Dendritic cell treated with granulocyte-macrophage colony-stimulating factor and Interleukin-4, amounts not matched to agents 40 ng/mL and 50 ng/mL, for 4 days (primary cell): ENCODE results near the gene ENAH.
"Not testable (repeated sequence)": the region's sequence is repeated elsewhere in the genome, so short reads cannot be mapped to it uniquely, and the experiment has no call there.

ENCODE experiments used
- H3K27ac Mint-ChIP-seq: one replicate; pipeline ENCODE4 v1.8.0; 2022; ENCODE audit warnings: mild to moderate bottlenecking, mixed read lengths
- H3K27me3 Mint-ChIP-seq: one replicate; pipeline ENCODE4 v1.8.0; 2022; ENCODE audit warnings: mild to moderate bottlenecking, mixed read lengths
- H3K36me3 Mint-ChIP-seq: one replicate; pipeline ENCODE4 v1.8.0; 2022; ENCODE audit warnings: low read depth, mixed read lengths
- H3K4me1 Mint-ChIP-seq: one replicate; pipeline ENCODE4 v1.8.0; 2022; ENCODE audit warnings: low read depth, mixed read lengths
- H3K4me3 Mint-ChIP-seq: one replicate; pipeline ENCODE4 v1.8.0; 2022; ENCODE audit warnings: mild to moderate bottlenecking, moderate library complexity, mixed read lengths
- H3K9me3 Mint-ChIP-seq: one replicate; pipeline ENCODE4 v1.8.0; 2022; ENCODE audit warnings: mixed read lengths
- intact Hi-C: fragments of 100-400 bp; cut with micrococcal nuclease; formaldehyde crosslinking; loops from one replicate; pipeline ENCODE4 v1.15.0; 2022

ENAH gene

DNA sequence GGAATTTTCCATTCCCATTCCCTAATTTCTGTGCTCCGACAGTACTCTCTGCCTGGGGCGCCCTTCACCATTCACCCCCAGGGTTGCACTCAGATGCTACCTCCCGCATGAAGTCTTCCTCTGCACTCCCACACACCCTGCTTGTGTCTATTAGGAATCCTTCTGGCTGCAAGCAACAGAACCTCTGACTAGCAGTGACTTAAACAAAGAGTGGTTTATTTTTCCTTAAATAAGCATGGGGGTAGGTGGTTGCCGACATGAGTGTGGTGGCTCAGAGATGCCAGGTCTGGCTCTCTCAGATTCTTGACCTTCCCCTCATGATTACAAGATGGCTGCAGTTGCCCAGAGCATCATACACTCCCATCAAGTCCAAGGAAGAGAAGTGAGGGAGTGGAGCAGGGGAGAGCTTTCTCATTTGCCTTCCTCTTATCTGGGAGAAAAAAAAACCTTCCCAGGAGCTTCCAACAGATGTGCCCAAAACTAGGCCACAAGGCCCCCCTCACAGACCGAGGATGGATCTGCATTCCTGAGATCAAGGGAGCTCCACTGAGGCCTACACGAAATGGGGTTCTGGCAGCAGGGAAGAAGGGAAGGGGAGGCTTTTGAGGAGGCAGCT, 175.5 kb downstream of the ENAH start:
- Mint-ChIP-seq H3K27me3 (peaks cover 10% of the 10 kb centered on the region), H3K4me1 (peaks cover 32% of the 10 kb centered on the region), H3K4me3 (no peak overlapping the region), H3K27ac (peak overlapping the region; percentile 21), H3K36me3 (no peaks in the 10 kb centered on the region), H3K9me3 (peaks cover 8% of the 10 kb centered on the region)
- intact Hi-C loops: no loop called here

GRCh38 chr1:225476538-225476988, 176.4 kb downstream of the ENAH start:
- Mint-ChIP-seq H3K36me3 (no peaks in the 10 kb centered on the region), H3K27ac (no peak overlapping the region), H3K9me3 (peaks cover 8% of the 10 kb centered on the region), H3K4me1 (peaks cover 32% of the 10 kb centered on the region), H3K27me3 (peaks cover 9% of the 10 kb centered on the region), H3K4me3 (no peak overlapping the region)
- intact Hi-C loops: no loop called here

DNA sequence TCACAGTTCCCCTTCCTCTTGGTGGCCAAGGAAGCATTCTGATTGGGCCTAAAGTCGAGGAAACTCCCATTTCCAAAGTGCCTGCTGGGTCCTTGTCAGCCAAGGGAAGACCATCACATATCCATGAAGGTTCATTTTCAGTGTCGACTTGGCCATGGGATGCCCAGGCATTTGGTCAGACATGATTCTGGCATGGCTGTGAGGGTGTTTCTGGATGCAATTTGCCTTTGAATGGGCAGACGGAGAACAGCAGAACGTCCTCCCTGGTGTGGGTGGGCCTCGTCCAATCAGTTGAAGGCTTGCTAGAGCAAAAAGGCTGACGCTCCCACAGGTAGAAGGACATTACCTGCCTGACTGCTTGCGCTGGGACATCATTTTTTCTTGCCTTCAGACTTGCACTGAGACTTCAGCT, 176.8 kb downstream of the ENAH start:
- no peak overlapping the region for H3K27ac Mint-ChIP-seq
- no peaks in the 10 kb centered on the region for H3K36me3 Mint-ChIP-seq
- intact Hi-C loops: no loop called here
- H3K4me3 Mint-ChIP-seq: no peak overlapping the region
- H3K9me3 Mint-ChIP-seq: peaks cover 8% of the 10 kb centered on the region
- H3K4me1 Mint-ChIP-seq: peaks cover 32% of the 10 kb centered on the region
- peaks cover 9% of the 10 kb centered on the region for H3K27me3 Mint-ChIP-seq

GRCh38 chr1:225474986-225475820, 177.7 kb downstream of the ENAH start:
- no peak overlapping the region for H3K4me3 Mint-ChIP-seq
- H3K27me3 Mint-ChIP-seq: peaks cover 9% of the 10 kb centered on the region

GRCh38 chr1:225474439-225474985, 178.4 kb downstream of the ENAH start:
- intact Hi-C loops: no loop called here
- H3K27ac Mint-ChIP-seq: peak overlapping the region; percentile 65
- peaks cover 26% of the 10 kb centered on the region for H3K4me1 Mint-ChIP-seq
- H3K36me3 Mint-ChIP-seq: no peaks in the 10 kb centered on the region
- H3K9me3 Mint-ChIP-seq: peaks cover 8% of the 10 kb centered on the region
- H3K27me3 Mint-ChIP-seq: peaks cover 9% of the 10 kb centered on the region
- no peak overlapping the region for H3K4me3 Mint-ChIP-seq

More at GRCh38 chr1:225474986-225475820, 177.7 kb downstream of the ENAH start:
- intact Hi-C loops: loop anchor here (1.0 kb wide), 3 partner anchors 297 to 501 kb away; no protein-coding TSS in a partner anchor
- peaks cover 26% of the 10 kb centered on the region for H3K4me1 Mint-ChIP-seq
- no peaks in the 10 kb centered on the region for H3K36me3 Mint-ChIP-seq
- H3K27ac Mint-ChIP-seq: peak overlapping the region; percentile 65
- H3K9me3 Mint-ChIP-seq: peaks cover 8% of the 10 kb centered on the region

DNA sequence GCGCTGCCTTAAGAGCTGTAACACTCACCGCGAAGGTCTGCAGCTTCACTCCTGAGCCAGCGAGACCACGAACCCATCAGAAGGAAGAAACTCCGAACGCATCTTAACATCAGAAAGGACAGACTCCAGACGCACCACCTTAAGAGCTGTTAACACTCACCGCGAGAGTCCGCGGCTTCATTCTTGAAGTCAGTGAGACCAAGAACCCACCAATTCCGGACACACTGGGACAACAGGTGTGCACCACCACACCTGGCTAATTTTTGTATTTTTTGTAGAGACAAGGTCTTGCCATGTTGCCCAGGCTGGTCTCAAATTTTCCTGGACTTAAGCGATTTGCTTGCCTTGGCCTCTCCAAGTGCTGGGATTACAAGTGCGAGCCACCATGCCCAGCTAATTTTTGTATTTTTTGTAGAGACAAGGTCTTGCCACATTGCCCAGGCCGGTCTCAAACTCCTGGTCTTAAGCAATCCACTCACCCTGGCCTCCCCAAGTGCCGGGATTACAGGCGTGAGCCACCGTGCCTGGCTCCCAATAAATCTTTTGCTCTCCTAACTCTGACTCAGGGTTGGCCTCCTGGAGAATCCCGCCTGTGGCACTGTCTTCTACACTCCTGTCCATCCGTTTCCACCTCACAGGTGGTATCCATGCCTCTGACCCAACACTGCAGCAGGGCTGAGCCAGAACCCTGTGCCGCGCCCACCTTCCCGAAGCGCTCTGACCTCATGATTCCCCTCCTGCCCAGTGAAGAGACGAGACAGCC, 179.1 kb downstream of the ENAH start:
- H3K4me3 Mint-ChIP-seq, H3K9me3 Mint-ChIP-seq, H3K36me3 Mint-ChIP-seq, H3K27me3 Mint-ChIP-seq, intact Hi-C loops: not testable (repeated sequence)
- H3K27ac Mint-ChIP-seq: peak overlapping the region; percentile 65
- peaks cover 27% of the 10 kb centered on the region for H3K4me1 Mint-ChIP-seq

- H3K27me3 Mint-ChIP-seq, H3K4me3 Mint-ChIP-seq, intact Hi-C loops, H3K36me3 Mint-ChIP-seq, H3K9me3 Mint-ChIP-seq: not testable (repeated sequence)
- Mint-ChIP-seq H3K27ac (peak overlapping the region; percentile 40), H3K4me1 (peaks cover 32% of the 10 kb centered on the region)
Observed at GRCh38 chr1:225473266-225473665, 179.7 kb downstream of the ENAH start.

DNA sequence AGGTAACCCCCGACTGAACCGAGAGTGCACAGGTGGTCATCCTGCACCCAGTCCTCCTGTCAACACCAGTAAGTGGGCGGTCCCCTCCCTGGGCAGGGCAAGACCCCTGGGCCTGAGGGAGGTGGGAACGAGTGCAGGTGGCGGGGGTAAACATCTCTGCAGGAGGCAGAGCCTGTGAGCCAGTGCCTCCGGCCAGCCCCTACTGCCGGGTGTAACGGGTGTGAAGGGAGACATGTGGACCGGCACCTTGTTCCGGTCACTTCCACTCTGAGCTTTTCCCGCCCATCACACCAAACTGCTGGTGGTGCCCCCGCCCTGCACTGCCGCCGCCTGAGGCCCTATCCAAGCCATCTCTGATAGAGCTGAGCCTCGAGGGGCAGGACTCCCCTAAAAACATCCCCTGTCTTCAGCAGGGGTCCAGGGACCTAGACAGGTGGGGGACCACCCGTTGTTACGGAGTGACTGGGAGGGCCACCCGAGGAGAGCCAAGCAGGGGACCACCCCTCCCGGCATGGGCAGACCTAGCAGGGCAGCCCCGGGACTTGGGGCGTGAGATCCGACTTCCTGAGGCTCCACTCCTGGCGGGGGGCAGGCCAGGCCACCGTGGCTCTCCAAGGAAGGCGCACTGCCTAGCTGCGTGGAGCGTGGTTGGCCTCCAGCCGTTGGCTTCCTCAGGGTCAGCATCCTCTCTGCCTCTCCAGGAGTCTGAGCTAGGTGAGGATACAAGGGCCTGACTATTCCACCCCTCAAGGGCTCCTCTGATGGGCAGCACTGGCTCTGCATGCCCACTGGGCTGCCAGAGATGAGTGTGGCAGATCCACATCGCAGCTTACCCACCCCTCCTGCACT, 181.2 kb downstream of the ENAH start:
- Mint-ChIP-seq H3K27me3 (peaks cover 2% of the 10 kb centered on the region), H3K36me3 (no peaks in the 10 kb centered on the region), H3K9me3 (peaks cover 8% of the 10 kb centered on the region), H3K4me1 (peaks cover 41% of the 10 kb centered on the region), H3K4me3 (no peak overlapping the region), H3K27ac (peak overlapping the region; percentile 39)
- intact Hi-C loops: no loop called here

- Mint-ChIP-seq H3K36me3 (no peaks in the 10 kb centered on the region), H3K9me3 (peaks cover 8% of the 10 kb centered on the region), H3K4me3 (no peak overlapping the region), H3K27me3 (peaks cover 2% of the 10 kb centered on the region), H3K27ac (no peak overlapping the region), H3K4me1 (peaks cover 47% of the 10 kb centered on the region)
- intact Hi-C loops: no loop called here
Observed at GRCh38 chr1:225471109-225471452, 181.8 kb downstream of the ENAH start.

DNA sequence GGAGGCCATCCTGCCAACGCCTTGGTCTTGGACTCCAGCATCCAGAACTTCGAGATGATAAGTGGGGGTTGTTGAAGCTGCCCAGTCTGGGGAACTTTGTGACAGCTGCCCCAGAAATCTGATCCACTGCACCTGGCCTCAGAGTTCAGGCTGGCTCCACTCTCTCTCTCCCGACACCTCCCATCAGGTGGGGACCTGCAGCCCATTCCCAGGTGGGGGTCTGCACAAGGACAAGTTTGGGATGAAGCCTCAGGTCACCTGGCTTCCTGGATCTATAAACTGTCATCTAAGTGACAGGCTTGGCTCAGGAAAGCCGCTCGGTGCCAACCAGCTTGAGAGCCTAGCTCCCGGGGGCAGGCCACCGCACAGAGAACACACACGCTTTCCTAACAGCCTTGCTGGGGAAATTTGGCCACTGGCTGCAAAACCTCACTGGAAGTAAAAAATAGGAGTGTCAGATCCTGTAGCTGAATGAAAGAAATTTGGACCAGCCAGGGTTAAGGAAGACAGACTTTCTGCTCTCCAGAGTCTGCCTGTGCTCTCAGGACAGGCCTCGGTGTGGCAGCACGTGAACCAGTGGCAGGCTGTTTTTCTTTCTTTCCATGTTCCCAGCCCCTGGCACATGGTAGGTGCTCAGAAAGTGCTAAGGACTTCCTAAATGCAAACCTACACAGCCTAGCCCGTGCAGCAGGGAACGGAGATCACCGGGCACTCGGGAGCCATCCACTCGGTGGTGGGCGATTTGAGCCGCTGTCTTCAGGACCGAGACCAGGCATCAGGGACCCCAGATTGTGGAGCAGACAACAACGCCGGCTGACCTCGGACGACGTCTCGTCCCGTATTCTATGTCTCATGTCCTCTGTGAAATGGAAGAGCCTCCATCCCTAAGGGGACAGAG, 182.5 kb downstream of the ENAH start:
- Mint-ChIP-seq H3K9me3 (peaks cover 8% of the 10 kb centered on the region), H3K27ac (no peak overlapping the region), H3K4me1 (peaks cover 54% of the 10 kb centered on the region), H3K36me3 (no peaks in the 10 kb centered on the region), H3K27me3 (peaks cover 2% of the 10 kb centered on the region), H3K4me3 (no peak overlapping the region)
- intact Hi-C loops: no loop called here

GRCh38 chr1:225469051-225469450, 183.9 kb downstream of the ENAH start:
- intact Hi-C loops: loop anchor here (5.0 kb wide), 1 partner anchor 453 kb away; the partner anchor contains the start of gene PYCR2
- Mint-ChIP-seq H3K4me3 (no peak overlapping the region), H3K4me1 (peaks cover 54% of the 10 kb centered on the region), H3K27me3 (no peaks in the 10 kb centered on the region), H3K9me3 (peaks cover 8% of the 10 kb centered on the region), H3K27ac (peak overlapping the region; percentile 98), H3K36me3 (no peaks in the 10 kb centered on the region)

GRCh38 chr1:225468270-225469020, 184.5 kb downstream of the ENAH start:
- H3K27ac Mint-ChIP-seq: peak overlapping the region; percentile 98
- peak overlapping the region; percentile 79 for H3K4me3 Mint-ChIP-seq
- H3K27me3 Mint-ChIP-seq: no peaks in the 10 kb centered on the region
- H3K9me3 Mint-ChIP-seq: peaks cover 7% of the 10 kb centered on the region
- H3K36me3 Mint-ChIP-seq: no peaks in the 10 kb centered on the region
- peaks cover 53% of the 10 kb centered on the region for H3K4me1 Mint-ChIP-seq
- intact Hi-C loops: loop anchor here (5.0 kb wide), 1 partner anchor 454 kb away; the partner anchor contains the start of gene PYCR2
